Prostate gland (tissue), 2 donors: ENCODE data around the gene DPP10. TPM values are rescaled to one million over a fixed set of nuclear protein-coding genes. Genes with fewer than 3 reads are reported as not detected.

Source experiments
- DNase-seq: peaks from one replicate; pipeline ENCODE4 v3.0.0-alpha.2; 2019; ENCODE audit warnings: low spot score
- H3K27ac ChIP-seq, 2 donors: fragments of 200-600 bp; sonication (generic); 2 replicates each; pipeline ENCODE4 v1.5.1; 2017 to 2019
- H3K27me3 ChIP-seq: fragments of 200-600 bp; sonication (generic); replicated peaks from 2 replicates; pipeline ENCODE4 v1.5.1; 2019; ENCODE audit not compliant: insufficient read depth
- H3K36me3 ChIP-seq, 2 donors: fragments of 200-600 bp; sonication (generic); 1 replicate in 1 of 2; 2 replicates in 1 of 2; pipeline versions ENCODE4 v1.5.1 to v1.8.1; 2017 to 2019
- H3K4me1 ChIP-seq: fragments of 200-600 bp; sonication (generic); replicated peaks from 2 replicates; pipeline ENCODE4 v1.5.1; 2019
- H3K4me3 ChIP-seq, 2 donors: fragments of 200-600 bp; sonication (generic); 2 replicates each; pipeline ENCODE4 v1.5.1; 2017 to 2019
- H3K9me3 ChIP-seq: fragments of 200-600 bp; sonication (generic); 2 replicates; pipeline ENCODE4 v1.5.1; 2017
- CTCF ChIP-seq, 4 experiments: fragments of 200-600 bp in 2 of 4; fragments of 450-650 bp in 2 of 4; sonication (generic) in 2 of 4; IDR thresholded peaks; 1 replicate in 3 of 4; 2 replicates in 1 of 4; pipeline ENCODE4 v1.5.1; 2016 to 2019; ENCODE audit warnings: antibody characterized with exemption in 4 of 4, mild to moderate bottlenecking in 2 of 4, moderate library complexity in 2 of 4
- POLR2A ChIP-seq: fragments of 450-650 bp; IDR thresholded peaks from one replicate; pipeline ENCODE4 v1.6.1; 2016; ENCODE audit warnings: antibody characterized with exemption, mild to moderate bottlenecking
- POLR2AphosphoS5 ChIP-seq: sonication (generic); formaldehyde crosslinking; IDR thresholded peaks from one replicate; pipeline ENCODE4 v1.6.1; 2017; ENCODE audit warnings: antibody characterized with exemption
- WGBS: methylation state at CpG from one replicate; pipeline ENCODE4 v1.1.5; 2018; 5-methylcytosine and 5-hydroxymethylcytosine counted together
- intact Hi-C: fragments of 100-400 bp; cut with DNase I; formaldehyde crosslinking; loops from one replicate; pipeline ENCODE4 v1.14.2; 2022
- total RNA-seq, 2 donors: library from RNA; depleted of rRNA; stranded (reverse); fragments of >200 nt; gene quantifications; one replicate each; pipeline ENCODE4 v1.1.0, GENCODE V29; 2016

The DPP10 gene
- total RNA-seq, 2 donors from 2014 or later: 5.1 TPM; not detected in 1

GRCh38 chr2:115738111-115738510 lies 1295.7 kb downstream of the DPP10 start:
- no peak for TF ChIP-seq POLR2AphosphoS5
- TF ChIP-seq POLR2A: no peak
- TF ChIP-seq CTCF (IDR thresholded peaks at IDR 0.05): no peak
- Histone ChIP-seq H3K4me3 (no peak overlapping the region), H3K27me3 (no peaks in the 10 kb centered on the region), H3K36me3 (no peaks in the 10 kb centered on the region), H3K4me1 (no peaks in the 10 kb centered on the region), H3K9me3 (no peaks in the 10 kb centered on the region), H3K27ac (no peak overlapping the region)
- 89% methylated on average over 5 of the region's 5 CpGs for WGBS
- no peak for DNase-seq
- intact Hi-C loops: no loop called here

- TF ChIP-seq POLR2AphosphoS5 (no peak), CTCF (IDR thresholded peaks at IDR 0.05) (no peak), POLR2A (no peak)
Measured at GRCh38 chr2:115739574-115739973, 1297.1 kb downstream of the DPP10 start.

GRCh38 chr2:115746151-115746550 lies 1303.7 kb downstream of the DPP10 start:
- 54% methylated on average over 1 of the region's 1 CpG for WGBS

More at GRCh38 chr2:115739574-115739973, 1297.1 kb downstream of the DPP10 start:
- no peak for DNase-seq
- Histone ChIP-seq H3K4me1 (no peaks in the 10 kb centered on the region), H3K27me3 (no peaks in the 10 kb centered on the region), H3K4me3 (no peak overlapping the region), H3K36me3 (no peaks in the 10 kb centered on the region), H3K27ac (no peak overlapping the region), H3K9me3 (no peaks in the 10 kb centered on the region)
- intact Hi-C loops: no loop called here
- WGBS: 89% methylated on average over 4 of the region's 4 CpGs

GRCh38 chr2:115757286-115757685 lies 1314.8 kb downstream of the DPP10 start:
- DNase-seq: no peak
- H3K9me3 ChIP-seq: no peaks in the 10 kb centered on the region
- no peaks in the 10 kb centered on the region for H3K36me3 ChIP-seq
- H3K27ac ChIP-seq: no peak overlapping the region
- H3K4me1 ChIP-seq: no peaks in the 10 kb centered on the region
- H3K27me3 ChIP-seq: no peaks in the 10 kb centered on the region
- H3K4me3 ChIP-seq: no peak overlapping the region
- intact Hi-C loops: no loop called here
- 85% methylated on average over 4 of the region's 4 CpGs for WGBS
- TF ChIP-seq CTCF (IDR thresholded peaks at IDR 0.05) (no peak), POLR2A (no peak)

More at GRCh38 chr2:115746151-115746550, 1303.7 kb downstream of the DPP10 start:
- intact Hi-C loops: no loop called here
- no peak overlapping the region for H3K4me3 ChIP-seq
- H3K27me3 ChIP-seq: no peaks in the 10 kb centered on the region
- H3K36me3 ChIP-seq: no peaks in the 10 kb centered on the region
- no peaks in the 10 kb centered on the region for H3K4me1 ChIP-seq
- no peaks in the 10 kb centered on the region for H3K9me3 ChIP-seq
- no peak overlapping the region for H3K27ac ChIP-seq
- DNase-seq: no peak
- TF ChIP-seq CTCF (IDR thresholded peaks at IDR 0.05) (no peak), POLR2AphosphoS5 (no peak), POLR2A (no peak)

GRCh38 chr2:115763601-115764000 lies 1321.2 kb downstream of the DPP10 start:
- no peaks in the 10 kb centered on the region for H3K36me3 ChIP-seq
- intact Hi-C loops: no loop called here

More at GRCh38 chr2:115763601-115764000, 1321.2 kb downstream of the DPP10 start:
- TF ChIP-seq POLR2A (no peak), POLR2AphosphoS5 (no peak), CTCF (IDR thresholded peaks at IDR 0.05) (no peak)
- 53% methylated on average over 1 of the region's 1 CpG for WGBS
- H3K9me3 ChIP-seq: no peaks in the 10 kb centered on the region
- H3K4me3 ChIP-seq: no peak overlapping the region
- H3K27me3 ChIP-seq: no peaks in the 10 kb centered on the region
- H3K4me1 ChIP-seq: no peaks in the 10 kb centered on the region
- no peak overlapping the region for H3K27ac ChIP-seq
- DNase-seq: no peak
